GM12891 (cell line): ENCODE results near the gene MCUR1.

ENCODE experiments used
- POLR2A ChIP-seq: IDR thresholded peaks from 2 replicates; pipeline ENCODE4 v1.6.1; 2011; ENCODE audit warnings: low read depth, low read length, control low read depth
- POLR2AphosphoS5 ChIP-seq: IDR thresholded peaks from 2 replicates; pipeline ENCODE4 v1.6.1; 2011; ENCODE audit warnings: low read depth, low read length, control low read depth

DNA sequence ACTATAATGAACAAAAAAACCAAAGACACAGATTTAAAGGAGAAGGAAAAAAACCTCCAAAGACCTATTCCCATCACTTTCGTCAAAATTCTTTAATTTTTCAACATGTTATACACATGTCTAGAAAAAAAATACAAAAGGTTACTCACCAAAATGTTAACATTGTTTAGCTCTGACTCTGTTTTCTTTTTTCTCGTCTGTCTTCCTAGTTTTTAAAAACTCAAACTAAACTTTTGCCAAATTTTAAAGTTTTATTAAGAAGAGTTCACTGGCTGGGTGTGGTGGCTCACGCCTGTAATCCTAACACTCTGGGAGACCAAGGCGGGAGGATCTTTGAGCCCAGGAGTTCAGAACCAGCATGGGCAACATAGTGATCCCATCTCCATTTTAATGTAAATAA is 10.8 kb downstream of the MCUR1 start:
- TF ChIP-seq POLR2AphosphoS5 (no peak), POLR2A (no peak)
